Measurements from ENCODE around the gene CCDC146.
"Not testable (repeated sequence)": the region's sequence is repeated elsewhere in the genome, so short reads cannot be mapped to it uniquely, and the experiment has no call there.

Gene CCDC146

GRCh38 chr7:77152232-77152631, 29.8 kb downstream of the CCDC146 start:
- not testable (repeated sequence) for DNase-seq

- DNase-seq: not testable (repeated sequence)
These were observed 32.6 kb downstream of the CCDC146 start for GRCh38 chr7:77154917-77155464.

GRCh38 chr7:77155601-77156377, 33.4 kb downstream of the CCDC146 start:
- DNase-seq: not testable (repeated sequence)

GRCh38 chr7:77157034-77157433, 34.6 kb downstream of the CCDC146 start:
- DNase-seq: not testable (repeated sequence)

DNA sequence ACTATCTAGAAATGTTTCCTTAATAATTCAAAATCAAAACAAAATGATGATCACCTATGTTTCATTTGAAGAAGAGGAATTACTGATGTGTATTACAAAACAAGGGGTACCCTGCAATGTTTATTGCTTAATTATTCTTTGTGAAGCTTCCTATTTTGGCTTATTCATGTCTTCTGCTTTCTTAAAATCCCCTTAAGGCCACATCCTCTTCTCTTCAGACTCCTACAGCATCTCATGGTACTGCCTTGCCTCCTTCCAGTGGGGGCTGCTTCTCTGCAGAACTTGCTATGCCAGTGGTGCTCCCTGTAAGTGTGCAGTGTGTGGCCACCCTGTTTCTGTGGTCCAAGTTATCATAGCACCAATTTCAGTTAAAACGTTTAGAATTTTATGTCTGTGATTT, 35.0 kb downstream of the CCDC146 start:
- no peak for DNase-seq

DNA sequence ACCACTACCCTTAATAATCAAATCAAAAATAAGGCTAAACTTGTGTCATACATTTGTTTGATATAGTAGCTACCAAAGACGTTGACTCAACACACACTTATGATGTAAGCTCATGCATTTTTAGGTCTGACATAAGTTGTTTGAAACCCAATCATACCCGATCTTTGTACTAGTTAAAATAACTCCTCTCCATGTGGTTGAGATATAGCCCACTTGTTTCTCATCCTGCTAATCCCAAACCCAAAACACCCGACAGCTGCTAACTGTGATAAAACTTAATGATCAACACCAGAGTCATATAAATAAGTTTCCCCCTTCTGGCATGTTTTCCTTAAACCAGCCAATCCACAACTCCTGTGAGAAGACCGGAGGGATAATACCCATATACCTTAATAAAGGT, 48.7 kb downstream of the CCDC146 start:
- not testable (repeated sequence) for DNase-seq

DNA sequence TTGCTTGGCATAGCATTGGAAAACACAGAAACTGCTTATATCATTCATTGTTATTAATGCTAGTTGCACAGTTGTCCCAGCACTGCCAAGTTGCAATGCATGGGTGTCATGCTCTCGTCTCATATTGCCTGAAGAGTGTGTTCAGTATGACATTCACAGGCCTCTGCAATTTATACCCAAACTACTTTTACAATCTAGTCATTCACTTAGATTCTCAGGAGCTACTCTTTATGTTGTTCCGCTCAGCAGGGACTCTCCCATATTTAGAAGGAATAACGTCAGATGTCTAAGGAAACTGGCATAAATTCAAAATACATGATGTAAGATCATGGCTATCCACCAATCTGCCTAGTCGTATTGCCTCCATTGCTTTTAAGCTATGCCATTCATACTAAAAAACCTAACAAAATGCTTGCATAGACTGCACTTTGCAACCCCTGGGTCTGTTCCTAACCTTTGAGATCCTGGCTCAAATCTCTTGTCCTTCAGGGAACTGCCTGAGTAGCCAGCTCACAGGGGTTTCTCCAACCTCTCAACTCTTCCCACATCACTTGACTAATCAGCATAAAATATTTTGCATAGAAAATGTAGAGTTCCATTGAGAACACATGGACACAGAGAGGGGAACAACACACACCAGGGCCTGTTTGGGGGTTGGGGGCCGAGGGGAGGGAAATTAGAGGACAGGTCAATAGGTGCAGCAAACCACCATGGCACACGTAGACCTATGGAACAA, 50.2 kb downstream of the CCDC146 start:
- not testable (repeated sequence) for DNase-seq

DNA sequence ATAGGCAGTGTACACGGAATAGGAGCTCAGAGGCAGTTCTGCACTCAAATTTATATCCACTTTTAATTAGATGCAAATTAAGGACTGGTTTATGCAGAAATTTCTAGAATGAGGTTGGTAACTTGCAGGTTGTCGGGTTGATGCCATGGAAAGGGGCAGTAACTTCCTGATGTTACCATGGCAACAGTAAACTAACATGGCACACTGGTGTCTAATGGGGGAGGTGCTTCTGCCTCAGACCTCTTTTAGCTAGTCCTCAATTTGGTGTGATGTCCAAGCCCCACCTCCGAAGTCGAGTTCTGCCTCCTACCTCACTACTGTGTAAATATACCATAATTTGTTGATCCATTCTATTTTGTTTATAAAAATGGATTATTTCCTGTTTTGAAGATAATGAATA, 52.0 kb downstream of the CCDC146 start:
- not testable (repeated sequence) for DNase-seq

- DNase-seq: not testable (repeated sequence)
These were observed 52.9 kb downstream of the CCDC146 start for GRCh38 chr7:77175274-77175800.

- not testable (repeated sequence) for DNase-seq
These were observed 55.0 kb downstream of the CCDC146 start for GRCh38 chr7:77177321-77177904.

GRCh38 chr7:77178024-77178423, 55.6 kb downstream of the CCDC146 start:
- not testable (repeated sequence) for DNase-seq

- DNase-seq: no peak
These were observed 58.7 kb downstream of the CCDC146 start for GRCh38 chr7:77181015-77181595.

DNA sequence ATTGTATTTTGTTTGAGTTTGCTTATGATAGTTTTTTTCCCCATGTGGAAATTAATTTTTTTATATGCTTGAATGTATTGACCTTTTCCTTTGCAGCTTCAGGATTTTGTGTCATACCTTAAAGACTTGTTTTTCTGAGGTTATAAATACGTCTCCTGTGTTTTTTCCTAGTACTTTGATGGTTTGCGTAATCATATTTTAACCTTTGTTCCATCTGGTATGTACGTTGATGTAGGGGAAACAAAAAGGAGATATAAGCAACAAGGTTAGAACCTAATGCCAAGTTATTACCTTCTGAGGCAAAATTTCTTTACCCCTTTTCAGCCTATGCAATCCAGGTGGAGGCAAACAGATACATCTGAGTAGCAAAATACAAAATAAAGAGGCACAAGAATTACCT, 59.3 kb downstream of the CCDC146 start:
- no peak for DNase-seq

DNA sequence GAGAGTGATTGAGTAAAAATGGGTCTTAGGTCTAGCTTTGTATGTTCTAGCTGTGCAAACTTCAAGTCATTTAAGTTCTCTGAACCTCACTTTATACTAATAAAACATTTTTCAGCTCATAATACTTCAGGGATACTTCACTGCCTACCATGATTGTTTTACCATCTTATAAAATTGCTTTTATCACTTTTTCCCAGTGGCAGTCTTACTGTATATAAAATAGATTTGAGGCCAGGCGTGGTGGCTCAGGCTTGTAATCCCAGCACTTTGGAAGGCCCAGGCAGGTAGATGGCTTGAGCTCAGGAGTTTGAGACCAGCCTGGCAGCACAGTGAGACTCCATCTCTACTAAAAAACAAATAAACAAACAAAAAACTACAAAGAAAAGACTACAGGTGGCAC, 59.8 kb downstream of the CCDC146 start:
- DNase-seq: no peak

- no peak for DNase-seq
These were observed 62.0 kb downstream of the CCDC146 start for GRCh38 chr7:77184463-77184862.

GRCh38 chr7:77184990-77185389, 62.6 kb downstream of the CCDC146 start:
- DNase-seq: no peak

GRCh38 chr7:77185866-77186265, 63.5 kb downstream of the CCDC146 start:
- DNase-seq: no peak

DNA sequence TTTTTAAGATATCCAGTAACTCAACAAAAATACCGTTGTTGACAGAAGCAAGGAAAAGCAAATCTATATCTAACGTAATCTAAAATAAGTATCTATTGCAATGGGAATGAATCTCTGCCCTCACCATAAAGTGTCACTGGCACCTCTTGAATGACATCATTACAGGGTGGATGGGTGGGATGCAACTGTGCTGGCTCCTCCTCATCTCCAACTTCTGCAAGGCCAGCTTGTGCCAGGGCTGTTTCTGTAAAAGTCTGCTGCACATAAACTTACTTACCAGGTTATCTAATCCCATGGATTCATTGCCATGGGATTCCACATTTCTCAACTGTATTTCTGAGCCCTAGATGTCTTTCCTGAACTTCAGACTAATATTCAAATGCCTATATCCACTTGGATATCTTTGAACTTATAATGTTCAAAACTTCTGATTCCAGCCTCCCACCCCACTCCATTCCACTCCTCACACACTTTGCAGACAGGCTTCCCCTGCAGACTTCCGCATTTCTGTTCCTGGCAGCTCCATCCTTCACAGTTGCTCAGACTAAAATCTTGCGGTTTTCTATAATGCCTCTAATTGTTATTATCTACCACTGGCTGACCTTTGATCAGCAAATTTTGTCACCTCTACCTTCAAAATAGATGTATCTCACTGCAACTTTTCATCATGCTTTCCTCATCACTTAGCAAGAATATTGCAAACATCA, 66.5 kb downstream of the CCDC146 start:
- no peak for DNase-seq

GRCh38 chr7:77197141-77197540, 74.7 kb downstream of the CCDC146 start:
- no peak for DNase-seq

GRCh38 chr7:77199013-77199966, 76.9 kb downstream of the CCDC146 start, which contains the start of gene FGL2:
TSS of gene FGL2 (minus strand) at chr7:77199819. CDS start at chr7:77199793, 26 bp downstream.
- no peak for DNase-seq

GRCh38 chr7:77200542-77200941, 78.1 kb downstream of the CCDC146 start:
- DNase-seq: no peak

All from NCI-H774 (cell line).